Loucy (cell line): ENCODE data around the gene ETV3.

ENCODE experiments used
- H2AFZ ChIP-seq: fragments of 200-600 bp; sonication (generic); 2 replicates; pipeline ENCODE4 v1.6.0; 2016; ENCODE audit warnings: antibody characterized with exemption, mild to moderate bottlenecking, low read length, moderate library complexity
- H3F3A ChIP-seq: fragments of 200-600 bp; 2 replicates; pipeline ENCODE4 v1.6.0; 2016; ENCODE audit warnings: antibody characterized with exemption, low read depth, mild to moderate bottlenecking
- H3K27me3 ChIP-seq: fragments of 200-600 bp; sonication (generic); 2 replicates; pipeline ENCODE4 v1.6.1; 2014; ENCODE audit warnings: low read length, mild to moderate bottlenecking; ENCODE audit not compliant: insufficient read depth, poor library complexity, severe bottlenecking
- H3K36me3 ChIP-seq: fragments of 200-600 bp; sonication (generic); 2 replicates; pipeline ENCODE4 v1.6.1; 2016; ENCODE audit warnings: low read length; ENCODE audit not compliant: insufficient read depth
- H3K4me1 ChIP-seq: fragments of 200-600 bp; sonication (generic); 2 replicates; pipeline ENCODE4 v1.5.1; 2014; ENCODE audit warnings: low read length, mild to moderate bottlenecking; ENCODE audit not compliant: insufficient read depth, poor library complexity, severe bottlenecking
- H3K4me2 ChIP-seq: fragments of 200-600 bp; sonication (generic); 2 replicates; pipeline ENCODE4 v1.6.0; 2014; ENCODE audit warnings: antibody characterized with exemption, low read length, low read depth, mild to moderate bottlenecking; ENCODE audit not compliant: poor library complexity, severe bottlenecking
- H3K4me3 ChIP-seq: fragments of 200-600 bp; sonication (generic); 2 replicates; pipeline ENCODE4 v1.5.1; 2014; ENCODE audit warnings: low read length, mild to moderate bottlenecking, mixed read lengths; ENCODE audit not compliant: poor library complexity, severe bottlenecking
- H3K79me2 ChIP-seq: fragments of 200-600 bp; sonication (generic); 2 replicates; pipeline ENCODE4 v1.6.1; 2014; ENCODE audit warnings: low read length; ENCODE audit not compliant: insufficient read depth
- H3K9ac ChIP-seq: fragments of 200-600 bp; sonication (generic); 2 replicates; pipeline ENCODE4 v1.6.0; 2014; ENCODE audit warnings: mild to moderate bottlenecking, low read depth, low read length, moderate library complexity; ENCODE audit not compliant: poor library complexity, severe bottlenecking
- H3K9me2 ChIP-seq: fragments of 200-600 bp; sonication (generic); replicated peaks from 2 replicates; pipeline ENCODE4 v1.6.1; 2016; ENCODE audit warnings: low read depth, low read length, mixed read lengths
- H3K9me3 ChIP-seq: fragments of 200-600 bp; sonication (generic); 2 replicates; pipeline ENCODE4 v1.6.1; 2014; ENCODE audit warnings: mild to moderate bottlenecking, antibody characterized with exemption, low read length, low read depth; ENCODE audit not compliant: insufficient read depth
- H4K20me1 ChIP-seq: fragments of 200-600 bp; sonication (generic); 2 replicates; pipeline ENCODE4 v1.6.0; 2014; ENCODE audit warnings: antibody characterized with exemption, low read length, mild to moderate bottlenecking; ENCODE audit not compliant: insufficient read depth, poor library complexity, severe bottlenecking
- CTCF ChIP-seq: fragments of 200-600 bp; sonication (generic); conservative IDR thresholded peaks from 2 replicates; pipeline ENCODE4 v1.5.1; 2014; ENCODE audit warnings: mild to moderate bottlenecking, antibody characterized with exemption, low read length
- EZH2phosphoT487 ChIP-seq: fragments of 200-600 bp; IDR thresholded peaks from 2 replicates; pipeline ENCODE4 v1.6.1; 2018; ENCODE audit warnings: antibody characterized with exemption, mild to moderate bottlenecking, moderate library complexity, borderline replicate concordance

ETV3 gene

GRCh38 chr1:157084720-157085119, 53.5 kb downstream of the ETV3 start:
- H4K20me1 ChIP-seq, result no peaks in the 10 kb centered on the region
- H3K79me2 ChIP-seq, result no peaks in the 10 kb centered on the region
- H3K4me1 ChIP-seq, result no peaks in the 10 kb centered on the region
- no peak overlapping the region for H3K4me2 ChIP-seq
- H3K9me3 ChIP-seq, result no peaks in the 10 kb centered on the region
- H2AFZ ChIP-seq, result no peak overlapping the region
- no peak overlapping the region for H3K4me3 ChIP-seq
- no peaks in the 10 kb centered on the region for H3K36me3 ChIP-seq
- H3K9ac ChIP-seq, result no peak overlapping the region
- no peaks in the 10 kb centered on the region for H3K27me3 ChIP-seq
- H3F3A ChIP-seq, result no peaks in the 10 kb centered on the region
- no peaks in the 10 kb centered on the region for H3K9me2 ChIP-seq
- no peak for TF ChIP-seq EZH2phosphoT487
- TF ChIP-seq CTCF, result no peak

GRCh38 chr1:157081707-157082106, 56.5 kb downstream of the ETV3 start:
- H3K4me3 ChIP-seq, result no peak overlapping the region

GRCh38 chr1:157080714-157081113, 57.5 kb downstream of the ETV3 start:
- no peaks in the 10 kb centered on the region for H3K79me2 ChIP-seq
- TF ChIP-seq CTCF (no peak), EZH2phosphoT487 (no peak)
- no peaks in the 10 kb centered on the region for H4K20me1 ChIP-seq
- no peaks in the 10 kb centered on the region for H3K9me2 ChIP-seq
- H3K9me3 ChIP-seq, result no peaks in the 10 kb centered on the region
- no peaks in the 10 kb centered on the region for H3K27me3 ChIP-seq
- H3K4me1 ChIP-seq, result no peaks in the 10 kb centered on the region
- H3K4me3 ChIP-seq, result no peak overlapping the region
- no peak overlapping the region for H3K9ac ChIP-seq
- no peak overlapping the region for H2AFZ ChIP-seq
- no peaks in the 10 kb centered on the region for H3F3A ChIP-seq
- no peak overlapping the region for H3K4me2 ChIP-seq
- no peaks in the 10 kb centered on the region for H3K36me3 ChIP-seq

More at GRCh38 chr1:157081707-157082106, 56.5 kb downstream of the ETV3 start:
- no peak for TF ChIP-seq CTCF
- TF ChIP-seq EZH2phosphoT487, result no peak
- H3K9ac ChIP-seq, result no peak overlapping the region
- no peaks in the 10 kb centered on the region for H3K9me2 ChIP-seq
- H3K4me2 ChIP-seq, result no peak overlapping the region
- H3K9me3 ChIP-seq, result no peaks in the 10 kb centered on the region
- H3F3A ChIP-seq, result no peaks in the 10 kb centered on the region
- no peaks in the 10 kb centered on the region for H3K27me3 ChIP-seq
- no peak overlapping the region for H2AFZ ChIP-seq
- H3K4me1 ChIP-seq, result no peaks in the 10 kb centered on the region
- no peaks in the 10 kb centered on the region for H3K36me3 ChIP-seq
- H4K20me1 ChIP-seq, result no peaks in the 10 kb centered on the region
- H3K79me2 ChIP-seq, result no peaks in the 10 kb centered on the region
